ENCODE measurements around the gene P2RY11.

P2RY11 gene

GRCh38 chr19:10111405-10111811 is at the start of gene P2RY11:
P2RY11 (plus strand) TSS chr19:10111693; CDS start chr19:10111722, 29 bp downstream.
- peak; percentile 78 for DNase-seq

- no peak for DNase-seq
These were observed 49.7 kb upstream of the P2RY11 start for GRCh38 chr19:10061717-10062310.

- DNase-seq, result no peak
These were observed 43.3 kb upstream of the P2RY11 start for GRCh38 chr19:10068205-10068604.

- no peak for DNase-seq
These were observed 42.4 kb upstream of the P2RY11 start for GRCh38 chr19:10069046-10069445.

GRCh38 chr19:10070730-10071446 is 40.6 kb upstream of the P2RY11 start:
- DNase-seq, result no peak

- no peak for DNase-seq
These were observed 37.3 kb upstream of the P2RY11 start for GRCh38 chr19:10074153-10074552.

- no peak for DNase-seq
These were observed 35.0 kb upstream of the P2RY11 start for GRCh38 chr19:10076535-10076934.

GRCh38 chr19:10078329-10078728 is 33.2 kb upstream of the P2RY11 start:
- no peak for DNase-seq

GRCh38 chr19:10079031-10079453 is 32.5 kb upstream of the P2RY11 start:
- no peak for DNase-seq

GRCh38 chr19:10083911-10084310 is 27.6 kb upstream of the P2RY11 start:
- DNase-seq, result no peak

- DNase-seq, result no peak
These were observed 26.7 kb upstream of the P2RY11 start for GRCh38 chr19:10084803-10085202.

GRCh38 chr19:10085641-10086590 is 25.6 kb upstream of the P2RY11 start, which contains the start of gene SHFL:
SHFL (plus strand) TSS chr19:10086317; CDS start chr19:10086428, 111 bp downstream.
- DNase-seq, result peak; percentile 92

GRCh38 chr19:10086591-10087192 is 24.8 kb upstream of the P2RY11 start:
- DNase-seq, result peak; percentile 73

- no peak for DNase-seq
These were observed 24.0 kb upstream of the P2RY11 start for GRCh38 chr19:10087296-10088061.

GRCh38 chr19:10088949-10089554 is 22.4 kb upstream of the P2RY11 start:
- DNase-seq, result no peak

GRCh38 chr19:10089801-10090375 is 21.6 kb upstream of the P2RY11 start:
- DNase-seq, result no peak

- DNase-seq, result no peak
These were observed 20.2 kb upstream of the P2RY11 start for GRCh38 chr19:10091370-10091687.

- DNase-seq, result no peak
These were observed 19.4 kb upstream of the P2RY11 start for GRCh38 chr19:10091895-10092641.

- DNase-seq, result no peak
These were observed 18.7 kb upstream of the P2RY11 start for GRCh38 chr19:10092648-10093294.
